DND-41 (cell line): ENCODE results near the gene UACA.

ENCODE experiments used
- ATAC-seq: fragments of 200-7000 bp; cut with Tn5 transposase; 3 replicates; pipeline ENCODE4 v1.9.1; 2021; ENCODE audit warnings: low read depth; ENCODE audit not compliant: insufficient read depth
- DNase-seq: peaks from one replicate; pipeline ENCODE4 v3.0.0-alpha.2; 2020
- H2AFZ ChIP-seq: 2 replicates; pipeline ENCODE4 v1.6.0; 2012; ENCODE audit warnings: low read depth, low read length
- H3K27ac ChIP-seq: 2 replicates; pipeline ENCODE4 v1.5.1; 2012; ENCODE audit warnings: low read length, inconsistent platforms
- H3K27me3 ChIP-seq: fragments of 200-600 bp; sonication (generic); 2 replicates; pipeline ENCODE4 v1.6.0; 2012; ENCODE audit warnings: low read length, mild to moderate bottlenecking, inconsistent platforms; ENCODE audit not compliant: insufficient read depth, poor library complexity
- H3K36me3 ChIP-seq: 2 replicates; pipeline ENCODE4 v1.5.1; 2012; ENCODE audit warnings: low read length, inconsistent platforms; ENCODE audit not compliant: insufficient read depth
- H3K4me1 ChIP-seq: 2 replicates; pipeline ENCODE4 v1.5.1; 2012; ENCODE audit warnings: mild to moderate bottlenecking, low read length; ENCODE audit not compliant: insufficient read depth
- H3K4me2 ChIP-seq: 2 replicates; pipeline ENCODE4 v1.6.0; 2012; ENCODE audit warnings: mild to moderate bottlenecking, moderate library complexity, low read length, inconsistent platforms; ENCODE audit not compliant: insufficient read depth
- H3K4me3 ChIP-seq, 2 experiments: fragments of 200-600 bp in 1 of 2; shearing (Covaris generic) in 1 of 2; 2 replicates each; pipeline ENCODE4 v1.5.1; 2012 to 2016; ENCODE audit warnings: inconsistent platforms in 2 of 2, low read length in 2 of 2, mild to moderate bottlenecking in 2 of 2, low read depth in 1 of 2, moderate library complexity in 1 of 2
- H3K79me2 ChIP-seq: 2 replicates; pipeline ENCODE4 v1.6.0; 2012; ENCODE audit warnings: low read length, inconsistent platforms; ENCODE audit not compliant: insufficient read depth
- H3K9ac ChIP-seq: 2 replicates; pipeline ENCODE4 v1.6.0; 2012; ENCODE audit warnings: low read depth, mild to moderate bottlenecking, inconsistent platforms, low read length, moderate library complexity
- H3K9me3 ChIP-seq: 2 replicates; pipeline ENCODE4 v1.5.1; 2012; ENCODE audit warnings: low read length, moderate library complexity, mild to moderate bottlenecking, inconsistent platforms; ENCODE audit not compliant: insufficient read depth, severe bottlenecking
- H4K20me1 ChIP-seq: 2 replicates; pipeline ENCODE4 v1.6.0; 2012; ENCODE audit warnings: low read length; ENCODE audit not compliant: insufficient read depth
- CTCF ChIP-seq: IDR thresholded peaks from 2 replicates; pipeline ENCODE4 v1.5.1; 2012; ENCODE audit warnings: borderline replicate concordance, low read length, moderate library complexity, mild to moderate bottlenecking; ENCODE audit not compliant: poor library complexity, severe bottlenecking; ENCODE audit errors: extremely low read depth
- EZH2 ChIP-seq: IDR thresholded peaks from 3 replicates; pipeline ENCODE4 v1.6.1; 2012; ENCODE audit warnings: borderline replicate concordance, low read depth, mild to moderate bottlenecking, moderate library complexity, low read length, inconsistent platforms; ENCODE audit not compliant: severe bottlenecking

UACA gene

GRCh38 chr15:70652341-70652740, 111.0 kb downstream of the UACA start:
- Histone ChIP-seq H3K9ac (no peak overlapping the region), H3K79me2 (no peaks in the 10 kb centered on the region), H2AFZ (no peak overlapping the region), H3K4me2 (no peak overlapping the region), H3K4me1 (no peaks in the 10 kb centered on the region), H3K27ac (no peak overlapping the region), H3K4me3 (no peak overlapping the region), H3K9me3 (no peaks in the 10 kb centered on the region), H4K20me1 (no peaks in the 10 kb centered on the region), H3K36me3 (no peaks in the 10 kb centered on the region), H3K27me3 (no peaks in the 10 kb centered on the region)
- no peak for TF ChIP-seq EZH2
- TF ChIP-seq CTCF = no peak
- no peak for DNase-seq
- no peak for ATAC-seq

- no peak overlapping the region for H3K9ac ChIP-seq
- H3K79me2 ChIP-seq = no peaks in the 10 kb centered on the region
- no peaks in the 10 kb centered on the region for H3K27me3 ChIP-seq
- no peaks in the 10 kb centered on the region for H3K36me3 ChIP-seq
- DNase-seq (no peak), ATAC-seq (no peak)
- H3K4me3 ChIP-seq = no peak overlapping the region
- no peaks in the 10 kb centered on the region for H3K4me1 ChIP-seq
- H2AFZ ChIP-seq = no peak overlapping the region
- TF ChIP-seq CTCF (no peak), EZH2 (no peak)
- H3K27ac ChIP-seq = no peak overlapping the region
- H4K20me1 ChIP-seq = no peaks in the 10 kb centered on the region
- no peak overlapping the region for H3K4me2 ChIP-seq
- H3K9me3 ChIP-seq = no peaks in the 10 kb centered on the region
These were observed 112.0 kb downstream of the UACA start for GRCh38 chr15:70651303-70651845.

GRCh38 chr15:70650567-70651302, 112.6 kb downstream of the UACA start:
- H3K27ac ChIP-seq = no peak overlapping the region
- no peaks in the 10 kb centered on the region for H3K27me3 ChIP-seq
- H3K79me2 ChIP-seq = no peaks in the 10 kb centered on the region
- H3K4me2 ChIP-seq = no peak overlapping the region
- TF ChIP-seq CTCF = no peak
- TF ChIP-seq EZH2 = no peak
- ATAC-seq (no peak), DNase-seq (no peak)
- H2AFZ ChIP-seq = no peak overlapping the region
- H3K4me3 ChIP-seq = no peak overlapping the region
- H3K9me3 ChIP-seq = no peaks in the 10 kb centered on the region
- H3K4me1 ChIP-seq = no peaks in the 10 kb centered on the region
- no peak overlapping the region for H3K9ac ChIP-seq
- H3K36me3 ChIP-seq = no peaks in the 10 kb centered on the region
- H4K20me1 ChIP-seq = no peaks in the 10 kb centered on the region
